GM19023 (cell line): ENCODE measurements around the gene FAH.
A peak's percentile ranks its signal among the peaks of the same experiment; 100 is the strongest.
"Not testable (repeated sequence)": the region's sequence is repeated elsewhere in the genome, so short reads cannot be mapped to it uniquely, and the experiment has no call there.

Source experiments
- ATAC-seq: cut with Tn5 transposase; IDR thresholded peaks from one replicate; pipeline ENCODE4 v1.9.1; 2021; ENCODE audit warnings: mild to moderate bottlenecking, moderate library complexity; ENCODE audit not compliant: unreplicated experiment

The FAH gene

DNA sequence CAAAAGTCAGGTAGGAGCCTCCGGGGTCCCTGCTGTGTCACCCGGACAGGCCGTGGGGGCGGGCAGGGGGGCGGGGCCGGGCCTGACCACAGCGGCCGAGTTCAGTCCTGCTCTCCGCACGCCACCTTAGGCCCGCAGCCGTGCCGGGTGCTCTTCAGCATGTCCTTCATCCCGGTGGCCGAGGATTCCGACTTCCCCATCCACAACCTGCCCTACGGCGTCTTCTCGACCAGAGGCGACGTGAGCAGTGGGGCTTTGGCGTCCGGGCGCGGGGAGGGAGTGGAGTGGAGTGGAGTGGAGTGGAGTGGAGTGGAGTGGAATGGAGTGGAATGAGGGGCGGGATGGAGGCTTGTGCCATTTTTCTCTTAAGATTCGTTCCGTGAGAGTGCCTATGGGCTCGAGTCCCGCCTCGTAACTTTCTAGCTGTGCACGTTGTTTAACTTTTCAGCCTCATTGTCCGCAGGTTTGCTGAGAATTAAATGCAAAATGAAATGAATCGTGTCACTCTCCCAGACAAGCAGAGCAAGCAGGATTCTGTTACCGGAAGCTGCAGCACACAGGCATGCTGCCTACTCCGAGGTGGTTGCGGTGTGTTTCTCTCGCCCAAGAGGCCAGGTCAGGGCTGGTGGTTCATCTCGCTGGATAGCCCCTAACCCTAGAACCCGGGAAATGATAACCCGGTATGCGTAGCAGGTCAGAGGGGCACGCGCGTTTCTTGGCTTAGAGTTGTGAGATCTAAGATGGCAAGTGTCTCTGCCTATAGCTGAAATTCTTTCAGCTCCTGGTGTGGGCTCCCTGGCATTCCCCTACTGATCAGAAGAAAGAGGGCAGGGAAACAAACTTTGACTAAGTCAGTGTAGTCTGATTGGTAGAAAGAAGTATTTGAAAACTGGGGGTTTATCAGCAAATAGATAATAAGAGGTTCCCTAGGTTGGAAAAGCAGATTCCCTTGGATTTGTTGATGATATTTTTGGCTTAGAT is at the start of gene FAH:
Gene FAH (plus strand): TSS at position 104 of the 981 bp plus-strand sequence. CDS start 56 bp downstream, at position 160.
- peak; percentile 59 for ATAC-seq

DNA sequence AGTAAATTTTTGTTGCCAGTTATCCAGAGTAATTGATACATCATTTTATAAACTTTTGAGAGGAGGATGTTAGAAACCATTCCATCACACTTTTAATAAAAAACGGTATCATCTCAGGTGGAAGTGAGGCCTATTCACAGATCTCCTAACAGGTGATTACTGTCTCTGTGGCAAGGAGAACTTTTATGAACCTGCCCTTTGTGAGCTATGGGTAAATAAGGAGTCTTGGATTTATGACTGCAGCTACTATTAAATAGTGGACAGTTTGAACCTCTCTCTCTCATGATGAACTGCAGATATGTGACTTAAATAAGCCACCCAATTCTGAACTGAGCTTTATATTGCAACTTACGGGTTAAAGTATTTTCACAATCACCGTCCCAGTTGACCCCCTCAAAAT is 47.6 kb upstream of the FAH start:
- no peak for ATAC-seq

DNA sequence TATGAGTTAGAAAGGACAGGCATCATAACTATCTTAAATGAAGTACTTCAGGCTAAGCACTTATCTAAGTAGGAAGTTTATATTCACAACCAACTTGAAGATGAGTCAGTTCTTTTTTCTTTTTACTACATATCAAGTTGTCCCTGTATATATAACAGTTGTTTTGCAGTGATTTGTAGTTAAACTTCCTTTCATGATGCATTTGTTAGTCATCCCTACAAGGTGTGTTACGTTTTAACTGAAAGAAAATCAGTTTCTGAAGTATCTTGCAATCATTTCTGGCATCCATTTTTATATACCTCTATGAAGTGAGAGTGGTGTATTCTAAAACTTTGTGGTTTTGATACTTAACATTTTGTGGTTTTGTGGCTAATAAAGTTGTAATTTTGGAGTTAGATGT is 47.2 kb upstream of the FAH start:
- no peak for ATAC-seq

DNA sequence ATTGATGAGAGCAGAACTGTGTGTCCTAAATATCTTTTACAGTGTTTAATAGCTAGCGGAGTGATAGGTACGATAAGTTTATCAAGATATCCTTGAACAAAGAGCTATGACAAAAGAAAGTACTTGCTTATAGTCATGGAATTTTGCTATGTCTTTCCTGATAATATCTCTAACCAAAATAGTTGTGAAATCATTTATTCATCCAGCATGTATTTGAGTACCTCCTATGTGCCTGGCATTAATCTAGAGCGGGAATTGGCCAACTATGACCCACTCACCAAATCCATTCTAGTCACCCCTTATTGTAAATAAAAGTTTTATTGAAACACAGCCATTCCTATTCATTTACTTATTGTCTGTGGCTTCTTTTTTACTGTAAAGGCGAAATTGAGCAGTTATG is 46.7 kb upstream of the FAH start:
- no peak for ATAC-seq

DNA sequence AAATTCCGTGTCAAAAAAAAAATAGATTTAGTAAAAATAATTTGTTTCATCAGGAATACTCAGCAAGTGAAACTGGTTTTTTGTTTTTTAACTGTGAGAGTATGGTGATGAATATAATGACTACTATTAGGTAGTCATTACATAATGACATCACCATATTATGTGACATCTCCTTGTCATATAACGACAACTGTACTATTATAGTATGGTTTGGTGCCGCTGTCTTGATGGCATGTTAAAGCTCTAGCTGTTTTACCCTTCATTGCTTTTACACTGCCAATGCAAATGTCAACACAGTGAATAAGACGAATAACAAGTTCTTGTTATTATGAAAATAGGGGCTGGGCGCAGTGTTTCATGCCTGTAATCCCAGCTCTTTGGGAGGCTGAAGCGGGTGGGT is 45.6 kb upstream of the FAH start:
- ATAC-seq = no peak

DNA sequence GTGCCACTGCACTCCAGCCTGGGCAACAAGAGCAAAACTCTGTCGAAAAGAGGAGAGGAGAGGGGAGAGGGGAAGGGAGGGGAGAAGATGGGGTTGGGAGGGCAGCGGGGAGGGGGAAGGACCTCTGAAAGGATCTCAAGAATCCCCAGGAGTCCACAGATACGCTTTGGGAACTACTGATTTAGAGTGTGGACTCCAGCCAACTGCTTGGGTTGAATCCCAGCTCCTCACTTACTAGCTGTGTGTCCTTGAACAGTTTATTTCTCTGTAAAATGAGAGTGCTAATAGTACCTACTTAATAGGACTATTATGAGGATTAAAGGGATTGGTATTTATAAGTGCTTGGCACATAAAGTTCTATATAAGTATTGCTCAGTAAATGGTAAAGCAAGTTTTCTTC is 45.0 kb upstream of the FAH start:
- ATAC-seq = no peak

DNA sequence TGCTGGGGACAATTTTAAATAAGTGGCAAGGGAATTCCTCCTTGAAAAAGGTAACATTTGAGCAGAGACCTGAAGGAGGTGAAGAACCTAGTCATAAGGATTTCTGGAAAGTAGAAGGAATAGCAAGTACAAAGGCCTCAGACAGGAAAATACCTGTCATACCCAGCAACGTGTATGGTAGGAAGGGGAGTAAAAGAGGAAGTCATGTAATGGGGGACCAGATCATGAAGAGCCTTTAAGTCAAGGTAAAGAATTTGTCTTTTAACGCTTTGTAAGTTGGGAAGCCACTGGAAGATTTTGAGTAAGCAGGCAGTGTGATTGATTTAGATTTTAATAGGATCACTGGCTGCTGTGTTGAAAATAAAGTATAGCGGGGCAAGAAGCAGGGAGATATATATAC is 43.4 kb upstream of the FAH start:
- no peak for ATAC-seq

DNA sequence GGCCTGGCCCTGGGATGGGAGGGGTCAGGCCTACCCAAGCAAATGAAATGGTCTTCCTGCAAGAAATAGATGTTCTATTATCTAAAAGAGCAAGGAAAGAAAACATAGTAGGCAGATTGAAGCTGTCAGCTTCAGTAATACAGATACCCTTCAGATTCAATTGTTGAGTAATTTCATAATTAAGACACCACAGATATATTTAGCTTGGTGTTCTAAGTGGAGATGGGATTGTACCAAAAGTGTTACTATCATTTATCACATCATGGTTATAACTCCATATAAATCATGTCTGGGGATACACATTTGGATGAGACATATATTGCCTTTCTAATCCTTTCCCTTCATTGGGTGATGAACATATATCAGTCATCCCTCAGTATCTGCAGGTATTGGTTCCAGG is 41.9 kb upstream of the FAH start:
- no peak for ATAC-seq

DNA sequence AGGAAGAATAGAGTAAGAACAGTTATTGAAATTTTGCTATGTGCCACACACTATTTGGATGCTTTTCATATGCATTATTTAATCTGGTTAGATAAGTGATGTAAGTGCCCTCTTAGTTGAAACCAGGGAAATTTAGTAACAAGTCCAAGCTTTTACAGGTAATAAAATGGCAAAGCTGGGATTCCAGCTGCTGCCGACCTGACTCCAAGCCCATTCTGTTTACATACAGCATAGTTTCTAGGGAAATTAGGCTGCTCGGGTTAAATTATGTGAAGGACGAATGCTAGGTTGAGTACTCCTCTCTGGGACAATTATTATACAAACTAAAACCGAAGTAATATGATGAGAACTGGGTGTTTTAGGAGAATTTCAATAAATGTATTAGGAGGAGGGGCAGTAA is 38.7 kb upstream of the FAH start:
- no peak for ATAC-seq

DNA sequence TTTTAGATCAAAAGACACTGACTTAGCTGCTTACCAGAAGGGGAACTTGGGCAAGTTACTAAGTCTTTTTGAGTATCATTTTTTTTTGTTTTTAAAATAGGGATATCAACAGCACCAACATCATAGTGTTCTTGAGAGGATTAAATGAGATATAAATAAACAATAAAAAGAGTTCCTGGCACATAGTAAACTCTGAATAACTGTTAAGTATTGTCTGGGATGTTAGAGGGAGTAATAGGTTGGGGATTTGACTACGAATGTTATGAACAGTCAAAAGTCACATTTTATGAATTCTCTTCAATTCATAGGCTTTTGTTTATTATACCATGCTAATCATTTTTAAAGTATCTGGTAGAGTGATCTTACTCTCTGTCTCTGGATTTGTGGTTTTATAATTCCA is 37.8 kb upstream of the FAH start:
- no peak for ATAC-seq

DNA sequence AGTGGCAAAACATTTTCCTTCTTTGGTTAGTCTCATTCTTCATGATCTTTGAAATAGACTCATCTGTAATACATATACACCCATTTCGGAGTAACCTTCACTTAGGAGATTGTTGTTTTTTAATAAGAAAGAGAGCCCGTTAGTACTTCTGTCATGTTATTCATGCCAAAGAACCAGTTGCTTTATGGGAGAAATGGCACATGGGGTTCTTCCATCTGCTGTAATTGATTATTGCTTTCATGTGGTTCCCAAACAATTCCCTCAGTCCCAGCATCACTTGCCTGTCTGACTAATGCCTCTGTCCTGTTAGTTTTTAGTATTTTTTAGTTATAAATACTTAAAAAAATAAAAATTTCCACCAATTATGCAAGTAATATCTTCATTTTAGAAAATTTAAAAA is 33.8 kb upstream of the FAH start:
- ATAC-seq = no peak

DNA sequence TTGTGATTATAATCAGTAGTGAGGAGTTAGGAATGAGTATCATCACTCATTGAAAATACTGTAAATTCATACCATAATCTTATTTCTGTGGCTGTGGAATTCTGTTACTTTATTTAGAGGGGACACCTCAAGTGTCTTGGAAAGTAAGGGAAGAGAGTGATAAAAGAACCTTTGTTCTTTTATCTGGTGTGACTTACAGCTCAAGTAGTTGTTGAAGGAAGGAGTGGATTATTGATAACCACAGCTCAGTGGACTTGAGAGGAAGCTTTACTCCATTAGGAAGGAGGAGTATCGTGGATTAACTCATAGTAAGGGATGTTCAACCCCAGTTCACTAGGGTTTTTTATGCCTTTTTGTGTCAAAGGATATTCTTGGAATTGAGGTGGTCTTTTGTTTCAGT is 32.2 kb upstream of the FAH start:
- no peak for ATAC-seq

DNA sequence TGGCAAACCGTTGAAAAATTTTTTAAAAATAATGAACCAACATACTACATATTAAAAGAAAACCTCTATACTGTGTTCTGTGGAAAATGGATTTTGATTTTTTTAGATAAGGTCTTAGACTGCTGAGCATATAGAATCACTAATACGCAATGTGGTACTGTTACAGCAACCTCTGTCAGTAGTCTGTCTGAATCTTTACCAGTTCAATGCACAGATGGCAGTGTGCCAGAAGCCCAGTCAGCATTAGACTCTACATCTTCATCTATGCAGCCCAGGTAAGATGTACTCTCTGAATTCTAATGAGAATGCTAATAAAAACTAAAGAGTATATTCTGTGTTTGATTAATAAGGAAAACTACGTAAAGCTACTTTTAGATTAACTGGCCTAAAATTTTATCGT is 31.3 kb upstream of the FAH start:
- ATAC-seq = no peak

DNA sequence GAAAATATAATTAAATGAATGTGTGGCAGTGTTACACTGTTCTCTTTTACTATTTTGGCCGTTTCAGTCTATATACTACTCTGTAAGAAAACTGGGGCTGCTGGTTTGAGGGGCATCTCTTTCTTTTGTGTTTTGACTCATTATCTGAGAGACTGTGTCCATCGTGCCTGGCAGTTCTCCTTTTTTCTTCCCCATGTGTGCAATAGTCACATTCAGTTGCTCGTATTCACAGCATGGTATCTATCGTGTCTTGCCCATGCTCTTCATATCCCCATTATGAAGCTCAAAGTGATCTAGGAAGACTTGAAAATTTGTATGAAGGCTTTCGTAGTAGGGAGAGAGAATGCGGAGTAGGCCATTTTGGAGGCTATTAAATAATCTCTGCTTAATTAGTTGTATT is 29.8 kb upstream of the FAH start:
- ATAC-seq = no peak

DNA sequence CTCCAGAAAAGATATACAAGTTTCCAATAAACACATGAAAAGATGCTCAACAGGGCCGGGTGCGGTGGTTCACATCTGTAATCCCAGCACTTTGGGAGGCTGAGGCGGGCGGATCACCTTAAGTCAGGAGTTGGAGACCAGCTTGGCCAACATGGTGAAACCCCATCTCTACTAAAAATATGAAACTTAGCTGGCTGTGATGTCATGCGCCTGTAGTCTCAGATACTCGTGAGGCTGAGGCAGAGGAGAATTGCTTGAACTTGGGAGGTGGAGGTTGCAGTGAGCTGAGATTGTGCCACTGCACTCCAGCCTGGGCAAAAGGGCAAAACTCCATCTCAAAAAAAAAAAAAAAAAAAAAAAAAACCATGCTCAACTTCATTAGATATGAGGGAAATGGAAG is 25.5 kb upstream of the FAH start:
- ATAC-seq = not testable (repeated sequence)

DNA sequence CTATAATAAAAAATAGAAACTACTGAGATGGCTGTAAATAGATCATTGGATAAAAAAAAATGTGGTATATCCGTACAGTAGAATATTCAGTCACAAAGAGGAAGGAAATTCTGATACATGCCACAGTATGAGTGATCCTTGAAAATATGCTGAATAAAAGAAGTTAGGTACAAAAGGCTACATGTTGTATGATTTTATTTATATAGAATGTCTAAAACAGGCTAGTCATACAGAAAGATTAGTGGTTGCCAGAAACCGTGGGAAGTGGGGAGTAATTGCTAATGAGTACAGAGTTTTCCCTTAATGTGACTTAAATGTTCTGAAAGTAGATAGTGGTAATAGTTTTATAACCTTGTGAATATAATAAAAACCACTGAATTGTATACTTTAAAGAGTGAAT is 24.9 kb upstream of the FAH start:
- no peak for ATAC-seq

DNA sequence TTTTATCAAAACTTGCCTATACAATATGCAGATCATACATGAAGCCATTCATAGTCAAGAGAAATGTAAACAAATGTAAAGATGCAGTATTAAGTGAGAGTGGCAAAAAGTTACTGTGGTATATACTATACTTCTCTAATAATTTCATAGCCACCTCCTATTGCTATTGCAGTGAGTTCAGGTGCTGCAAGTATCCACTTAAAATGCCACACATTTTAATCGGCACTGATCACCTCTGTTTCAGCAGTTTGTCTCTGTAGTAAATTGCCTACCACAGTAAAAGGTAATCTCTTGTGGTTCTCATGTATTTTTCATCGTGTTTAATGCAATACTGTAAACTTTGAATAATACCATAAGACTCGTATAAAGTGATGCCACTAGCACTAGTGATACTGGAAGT is 20.4 kb upstream of the FAH start:
- no peak for ATAC-seq

DNA sequence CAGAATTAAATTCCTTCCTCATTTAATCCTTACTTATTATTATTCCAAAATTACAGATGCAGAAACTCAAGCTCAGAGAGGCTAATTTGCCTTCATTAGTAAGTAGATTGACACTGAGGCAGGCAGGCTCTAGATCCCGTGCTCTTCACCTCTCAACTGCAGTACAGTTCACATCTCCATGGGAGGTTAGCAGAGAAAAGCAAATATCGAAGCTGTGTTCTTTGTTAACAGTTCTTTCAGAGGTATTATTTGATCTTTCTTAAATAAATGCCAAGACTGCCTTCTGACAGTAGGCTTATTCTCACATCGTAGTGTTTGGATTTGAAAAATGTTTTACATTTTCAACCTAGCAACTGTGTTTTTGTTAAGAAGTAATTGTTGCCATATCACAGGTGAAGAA is 15.9 kb upstream of the FAH start:
- no peak for ATAC-seq

DNA sequence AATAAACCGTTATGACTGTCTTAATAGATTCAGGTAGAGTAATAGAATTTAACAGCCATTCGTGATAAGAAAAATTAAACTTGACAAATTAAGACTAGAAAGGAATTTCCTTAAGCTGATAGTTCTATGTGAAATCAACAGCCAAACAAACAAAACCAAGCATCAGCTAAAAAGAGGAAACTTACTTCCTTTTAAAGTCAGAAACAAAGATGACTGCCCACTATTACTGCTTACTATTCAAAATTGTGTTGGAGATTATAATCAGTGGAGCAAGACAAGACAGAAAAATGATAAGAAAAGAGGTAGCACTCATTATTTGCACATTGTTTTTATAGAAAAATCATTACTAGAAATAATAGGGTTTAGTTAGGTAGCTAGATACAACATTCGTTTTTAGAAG is 13.8 kb upstream of the FAH start:
- ATAC-seq = no peak

DNA sequence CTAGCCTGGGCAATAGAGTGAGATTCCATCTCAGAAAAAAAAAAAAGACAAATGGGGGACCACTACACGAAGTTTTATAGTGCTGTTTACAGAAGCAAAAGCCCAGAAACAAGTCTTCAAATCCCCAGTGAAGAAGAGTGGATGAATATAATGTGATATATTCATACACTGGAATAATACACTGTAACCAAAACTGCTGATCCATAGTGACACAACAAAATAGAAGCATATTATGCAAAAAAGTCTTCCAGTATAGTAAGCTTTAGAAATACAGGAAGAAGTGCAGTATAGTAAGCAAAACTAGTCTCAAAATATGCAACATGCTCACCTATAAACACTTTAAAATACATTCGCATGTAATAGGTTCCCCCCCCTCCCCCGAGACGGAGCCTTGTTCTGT is 11.9 kb upstream of the FAH start:
- no peak for ATAC-seq

DNA sequence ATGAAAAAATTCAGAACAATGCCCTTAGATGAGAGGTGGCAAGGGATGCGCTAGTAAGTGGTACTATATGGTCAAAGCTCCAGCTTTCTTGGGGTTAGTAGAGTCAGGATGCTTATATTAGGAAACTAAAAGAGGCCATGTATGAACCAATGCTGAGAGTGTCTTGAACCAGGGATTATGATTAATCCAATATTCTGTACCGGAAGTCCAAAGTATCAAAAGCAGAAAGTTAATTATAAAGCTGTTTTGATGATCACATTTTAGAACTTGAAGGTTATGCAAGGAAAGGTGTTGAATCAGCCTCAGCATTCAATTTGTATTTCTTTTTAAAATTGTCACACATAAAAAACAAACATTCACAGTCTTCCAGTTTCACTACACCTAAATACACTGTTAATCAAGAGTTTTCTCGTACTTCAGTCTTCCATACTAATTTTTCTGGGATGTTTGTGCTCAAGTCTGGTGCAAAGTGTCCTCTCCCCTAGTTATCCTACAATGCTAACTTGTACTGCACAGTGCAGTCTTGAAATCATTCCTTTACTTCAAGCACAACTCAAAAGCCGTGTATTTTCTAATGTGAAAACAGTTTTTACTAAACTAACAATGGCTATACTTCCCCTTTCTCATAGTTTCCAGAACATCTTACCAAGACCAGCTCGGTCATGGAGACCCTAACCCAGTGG is 10.7 kb upstream of the FAH start:
- ATAC-seq = no peak

DNA sequence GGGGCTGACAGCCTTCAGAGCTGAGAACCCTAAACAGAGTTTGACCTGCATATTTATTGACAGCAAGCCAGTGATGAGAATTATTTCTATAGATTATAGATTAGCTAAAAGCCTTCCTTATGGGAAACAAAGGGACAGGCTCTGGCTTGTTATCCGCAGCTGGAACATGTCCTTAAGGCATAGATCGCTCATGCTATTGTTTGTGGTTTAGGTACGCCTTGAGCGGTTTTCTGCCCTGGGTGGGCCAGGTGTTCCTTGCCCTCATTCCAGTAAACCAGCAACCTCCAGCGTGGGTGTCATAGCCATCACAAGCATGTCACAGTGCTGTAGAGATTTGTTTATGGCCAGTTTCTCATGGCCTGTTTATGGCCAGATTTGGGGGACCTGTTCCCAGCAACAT is 10.2 kb upstream of the FAH start:
- no peak for ATAC-seq
